Liver (tissue), 3 donors: Measurements from ENCODE around the gene RAD51B.

Source experiments
- EGR1 ChIP-seq, 2 donors: IDR thresholded peaks; 2 replicates each; pipeline ENCODE4 v1.6.1; 2016 to 2018; ENCODE audit warnings: antibody characterized with exemption in 2 of 2, low read depth in 2 of 2
- GABPA ChIP-seq, 2 donors: IDR thresholded peaks in 1 of 2; conservative IDR thresholded peaks in 1 of 2; 2 replicates each; pipeline ENCODE4 v1.6.1; 2016; ENCODE audit warnings: antibody characterized with exemption in 2 of 2, mild to moderate bottlenecking in 1 of 2, moderate library complexity in 1 of 2
- JUND ChIP-seq, 2 donors: IDR thresholded peaks; 2 replicates each; pipeline ENCODE4 v1.6.1; 2016; ENCODE audit warnings: antibody characterized with exemption in 2 of 2
- RAD21 ChIP-seq, 2 donors: IDR thresholded peaks; 2 replicates each; pipeline ENCODE4 v1.6.1; 2016; ENCODE audit warnings: antibody characterized with exemption in 2 of 2, mild to moderate bottlenecking in 2 of 2
- SP1 ChIP-seq: IDR thresholded peaks from 2 replicates; pipeline ENCODE4 v1.6.1; 2018; ENCODE audit warnings: antibody characterized with exemption, mild to moderate bottlenecking
- TAF1 ChIP-seq: conservative IDR thresholded peaks from 2 replicates; pipeline ENCODE4 v1.6.1; 2016; ENCODE audit warnings: antibody characterized with exemption, mild to moderate bottlenecking
- YY1 ChIP-seq: IDR thresholded peaks from 2 replicates; pipeline ENCODE4 v1.6.1; 2016; ENCODE audit warnings: antibody characterized with exemption, mild to moderate bottlenecking
- TF ChIP-seq, protein P1 (sequence below): fragments of 150-350 bp; IDR thresholded peaks from 2 replicates; pipeline ENCODE4 v1.5.1; 2017; ENCODE audit warnings: improper control_type of control experiment, low read depth, low read length; ENCODE audit not compliant: missing input control
- TF ChIP-seq, protein P2 (sequence below): IDR thresholded peaks from 2 replicates; pipeline ENCODE4 v1.6.1; 2016; ENCODE audit warnings: antibody characterized with exemption, mild to moderate bottlenecking
- TF ChIP-seq, protein P3 (sequence below): IDR thresholded peaks from 2 replicates; pipeline ENCODE4 v1.6.1; 2016; ENCODE audit warnings: antibody characterized with exemption
- TF ChIP-seq, protein P4 (sequence below): IDR thresholded peaks from 2 replicates; pipeline ENCODE4 v1.6.1; 2016; ENCODE audit warnings: antibody characterized with exemption
- TF ChIP-seq, protein P5 (sequence below): IDR thresholded peaks from 2 replicates; pipeline ENCODE4 v1.6.1; 2016; ENCODE audit warnings: antibody characterized with exemption
- donor health status: healthy.
- donor health status: healthy.

DNA sequence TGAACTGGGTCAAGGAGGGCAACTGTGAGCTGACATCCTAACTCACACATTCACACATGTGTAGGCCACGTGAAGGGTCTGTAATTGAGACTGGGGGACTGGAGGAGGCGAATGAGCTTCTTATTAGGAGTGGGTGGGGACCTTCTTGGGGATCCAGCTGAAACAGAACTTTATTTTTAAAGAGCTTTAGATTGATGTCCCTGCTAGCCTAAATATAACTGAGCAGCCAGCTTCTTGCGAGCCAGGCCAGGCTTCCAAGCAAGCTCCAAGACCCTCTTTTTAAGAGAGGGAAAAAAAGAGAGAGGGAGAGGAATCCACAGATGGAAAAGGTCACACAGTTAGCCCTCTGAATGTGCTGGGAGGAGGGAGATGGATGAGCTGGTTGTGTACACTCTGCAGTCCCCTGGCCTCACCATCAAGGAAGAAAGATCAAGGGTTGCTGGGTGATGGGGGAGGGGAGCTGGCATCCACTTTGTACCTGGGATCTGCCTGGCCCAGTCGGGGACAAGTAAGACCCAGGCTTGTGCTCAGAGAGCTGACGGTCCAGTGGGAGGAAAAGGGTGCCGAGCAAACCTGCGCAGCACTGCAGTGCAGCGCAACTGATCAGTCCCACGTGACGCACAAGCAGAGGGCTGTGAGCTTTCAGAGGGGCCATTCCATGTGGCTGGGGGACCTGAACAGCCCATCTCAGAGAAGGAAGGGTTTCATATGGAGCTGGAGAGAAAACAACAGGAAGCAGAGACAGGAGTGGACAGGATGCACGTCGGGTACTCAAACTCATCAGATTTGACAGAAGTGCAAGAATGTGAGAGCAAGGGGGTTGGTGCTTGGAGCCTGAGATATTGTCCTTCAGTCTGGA lies 818.8 kb downstream of the RAD51B start:
- TF ChIP-seq, protein P1, sequence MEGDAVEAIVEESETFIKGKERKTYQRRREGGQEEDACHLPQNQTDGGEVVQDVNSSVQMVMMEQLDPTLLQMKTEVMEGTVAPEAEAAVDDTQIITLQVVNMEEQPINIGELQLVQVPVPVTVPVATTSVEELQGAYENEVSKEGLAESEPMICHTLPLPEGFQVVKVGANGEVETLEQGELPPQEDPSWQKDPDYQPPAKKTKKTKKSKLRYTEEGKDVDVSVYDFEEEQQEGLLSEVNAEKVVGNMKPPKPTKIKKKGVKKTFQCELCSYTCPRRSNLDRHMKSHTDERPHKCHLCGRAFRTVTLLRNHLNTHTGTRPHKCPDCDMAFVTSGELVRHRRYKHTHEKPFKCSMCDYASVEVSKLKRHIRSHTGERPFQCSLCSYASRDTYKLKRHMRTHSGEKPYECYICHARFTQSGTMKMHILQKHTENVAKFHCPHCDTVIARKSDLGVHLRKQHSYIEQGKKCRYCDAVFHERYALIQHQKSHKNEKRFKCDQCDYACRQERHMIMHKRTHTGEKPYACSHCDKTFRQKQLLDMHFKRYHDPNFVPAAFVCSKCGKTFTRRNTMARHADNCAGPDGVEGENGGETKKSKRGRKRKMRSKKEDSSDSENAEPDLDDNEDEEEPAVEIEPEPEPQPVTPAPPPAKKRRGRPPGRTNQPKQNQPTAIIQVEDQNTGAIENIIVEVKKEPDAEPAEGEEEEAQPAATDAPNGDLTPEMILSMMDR: no peak
- TF ChIP-seq, protein P2, sequence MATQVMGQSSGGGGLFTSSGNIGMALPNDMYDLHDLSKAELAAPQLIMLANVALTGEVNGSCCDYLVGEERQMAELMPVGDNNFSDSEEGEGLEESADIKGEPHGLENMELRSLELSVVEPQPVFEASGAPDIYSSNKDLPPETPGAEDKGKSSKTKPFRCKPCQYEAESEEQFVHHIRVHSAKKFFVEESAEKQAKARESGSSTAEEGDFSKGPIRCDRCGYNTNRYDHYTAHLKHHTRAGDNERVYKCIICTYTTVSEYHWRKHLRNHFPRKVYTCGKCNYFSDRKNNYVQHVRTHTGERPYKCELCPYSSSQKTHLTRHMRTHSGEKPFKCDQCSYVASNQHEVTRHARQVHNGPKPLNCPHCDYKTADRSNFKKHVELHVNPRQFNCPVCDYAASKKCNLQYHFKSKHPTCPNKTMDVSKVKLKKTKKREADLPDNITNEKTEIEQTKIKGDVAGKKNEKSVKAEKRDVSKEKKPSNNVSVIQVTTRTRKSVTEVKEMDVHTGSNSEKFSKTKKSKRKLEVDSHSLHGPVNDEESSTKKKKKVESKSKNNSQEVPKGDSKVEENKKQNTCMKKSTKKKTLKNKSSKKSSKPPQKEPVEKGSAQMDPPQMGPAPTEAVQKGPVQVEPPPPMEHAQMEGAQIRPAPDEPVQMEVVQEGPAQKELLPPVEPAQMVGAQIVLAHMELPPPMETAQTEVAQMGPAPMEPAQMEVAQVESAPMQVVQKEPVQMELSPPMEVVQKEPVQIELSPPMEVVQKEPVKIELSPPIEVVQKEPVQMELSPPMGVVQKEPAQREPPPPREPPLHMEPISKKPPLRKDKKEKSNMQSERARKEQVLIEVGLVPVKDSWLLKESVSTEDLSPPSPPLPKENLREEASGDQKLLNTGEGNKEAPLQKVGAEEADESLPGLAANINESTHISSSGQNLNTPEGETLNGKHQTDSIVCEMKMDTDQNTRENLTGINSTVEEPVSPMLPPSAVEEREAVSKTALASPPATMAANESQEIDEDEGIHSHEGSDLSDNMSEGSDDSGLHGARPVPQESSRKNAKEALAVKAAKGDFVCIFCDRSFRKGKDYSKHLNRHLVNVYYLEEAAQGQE: no peak
- TF ChIP-seq, protein P3, sequence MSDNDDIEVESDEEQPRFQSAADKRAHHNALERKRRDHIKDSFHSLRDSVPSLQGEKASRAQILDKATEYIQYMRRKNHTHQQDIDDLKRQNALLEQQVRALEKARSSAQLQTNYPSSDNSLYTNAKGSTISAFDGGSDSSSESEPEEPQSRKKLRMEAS: no peak
- TF ChIP-seq TAF1: no peak
- TF ChIP-seq RAD21 (IDR thresholded peaks at IDR 0.05): peak; percentile 27 to 51
- no peak for TF ChIP-seq GABPA (IDR thresholded peaks at IDR 0.05 in 1 of 2, conservative IDR thresholded peaks at IDR 0.05 in 1 of 2)
- TF ChIP-seq, protein P4, sequence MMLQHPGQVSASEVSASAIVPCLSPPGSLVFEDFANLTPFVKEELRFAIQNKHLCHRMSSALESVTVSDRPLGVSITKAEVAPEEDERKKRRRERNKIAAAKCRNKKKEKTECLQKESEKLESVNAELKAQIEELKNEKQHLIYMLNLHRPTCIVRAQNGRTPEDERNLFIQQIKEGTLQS: no peak
- no peak for TF ChIP-seq EGR1 (IDR thresholded peaks at IDR 0.05; ENCODE audit: low read depth in 2 of 2)
- TF ChIP-seq, protein P5, sequence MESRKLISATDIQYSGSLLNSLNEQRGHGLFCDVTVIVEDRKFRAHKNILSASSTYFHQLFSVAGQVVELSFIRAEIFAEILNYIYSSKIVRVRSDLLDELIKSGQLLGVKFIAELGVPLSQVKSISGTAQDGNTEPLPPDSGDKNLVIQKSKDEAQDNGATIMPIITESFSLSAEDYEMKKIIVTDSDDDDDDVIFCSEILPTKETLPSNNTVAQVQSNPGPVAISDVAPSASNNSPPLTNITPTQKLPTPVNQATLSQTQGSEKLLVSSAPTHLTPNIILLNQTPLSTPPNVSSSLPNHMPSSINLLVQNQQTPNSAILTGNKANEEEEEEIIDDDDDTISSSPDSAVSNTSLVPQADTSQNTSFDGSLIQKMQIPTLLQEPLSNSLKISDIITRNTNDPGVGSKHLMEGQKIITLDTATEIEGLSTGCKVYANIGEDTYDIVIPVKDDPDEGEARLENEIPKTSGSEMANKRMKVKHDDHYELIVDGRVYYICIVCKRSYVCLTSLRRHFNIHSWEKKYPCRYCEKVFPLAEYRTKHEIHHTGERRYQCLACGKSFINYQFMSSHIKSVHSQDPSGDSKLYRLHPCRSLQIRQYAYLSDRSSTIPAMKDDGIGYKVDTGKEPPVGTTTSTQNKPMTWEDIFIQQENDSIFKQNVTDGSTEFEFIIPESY: no peak
- TF ChIP-seq JUND (IDR thresholded peaks at IDR 0.05): peak in 1 of 2 donors; percentile 25
- TF ChIP-seq SP1: peak; percentile 36
- TF ChIP-seq YY1: no peak
